ENCODE results near the gene MAN2A1.

DNA sequence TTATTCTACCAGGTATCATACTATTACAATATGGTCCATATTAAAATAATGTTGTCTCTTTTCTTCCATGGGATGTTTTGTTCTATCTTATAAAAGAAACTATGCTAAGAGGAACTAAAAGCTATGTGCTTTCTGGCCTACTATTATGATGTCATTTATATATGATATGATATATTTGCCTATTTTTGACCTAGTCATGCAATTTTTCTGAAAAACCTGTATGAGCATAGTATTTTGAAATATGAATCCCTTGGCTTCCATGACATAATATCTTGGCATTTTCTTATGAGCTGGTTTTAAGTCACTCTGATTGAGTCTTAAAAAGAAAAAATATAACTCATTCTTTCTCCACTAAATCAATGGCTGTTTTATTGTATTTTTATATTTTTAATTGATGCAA is 60.7 kb downstream of the MAN2A1 start:
- TF ChIP-seq, protein P1, sequence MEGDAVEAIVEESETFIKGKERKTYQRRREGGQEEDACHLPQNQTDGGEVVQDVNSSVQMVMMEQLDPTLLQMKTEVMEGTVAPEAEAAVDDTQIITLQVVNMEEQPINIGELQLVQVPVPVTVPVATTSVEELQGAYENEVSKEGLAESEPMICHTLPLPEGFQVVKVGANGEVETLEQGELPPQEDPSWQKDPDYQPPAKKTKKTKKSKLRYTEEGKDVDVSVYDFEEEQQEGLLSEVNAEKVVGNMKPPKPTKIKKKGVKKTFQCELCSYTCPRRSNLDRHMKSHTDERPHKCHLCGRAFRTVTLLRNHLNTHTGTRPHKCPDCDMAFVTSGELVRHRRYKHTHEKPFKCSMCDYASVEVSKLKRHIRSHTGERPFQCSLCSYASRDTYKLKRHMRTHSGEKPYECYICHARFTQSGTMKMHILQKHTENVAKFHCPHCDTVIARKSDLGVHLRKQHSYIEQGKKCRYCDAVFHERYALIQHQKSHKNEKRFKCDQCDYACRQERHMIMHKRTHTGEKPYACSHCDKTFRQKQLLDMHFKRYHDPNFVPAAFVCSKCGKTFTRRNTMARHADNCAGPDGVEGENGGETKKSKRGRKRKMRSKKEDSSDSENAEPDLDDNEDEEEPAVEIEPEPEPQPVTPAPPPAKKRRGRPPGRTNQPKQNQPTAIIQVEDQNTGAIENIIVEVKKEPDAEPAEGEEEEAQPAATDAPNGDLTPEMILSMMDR (IDR thresholded peaks at IDR 0.05), result no peak
- no peak for TF ChIP-seq POLR2A (IDR thresholded peaks at IDR 0.05)

Measured in adrenal gland (tissue), 5 donors.